Gastrocnemius medialis (tissue), 4 donors: ENCODE measurements around the gene ACVR1C. TPM values are rescaled to one million over a fixed set of nuclear protein-coding genes. Genes with fewer than 3 reads are reported as not detected.

Source experiments
- ATAC-seq, 2 donors: fragments of 150-250 bp; one replicate each; pipeline ENCODE4 v1.9.1; 2016
- DNase-seq, 2 donors: peaks; one replicate each; pipeline ENCODE4 v3.0.0-alpha.2; 2019
- H3K27ac ChIP-seq, 4 donors: fragments of 200-600 bp; sonication (generic); 1 replicate in 1 of 4; 2 replicates in 3 of 4; pipeline ENCODE4 v1.5.1; 2016 to 2018; ENCODE audit warnings: mild to moderate bottlenecking in 2 of 4, moderate library complexity in 1 of 4
- H3K27me3 ChIP-seq, 3 donors: fragments of 200-600 bp; sonication (generic) in 2 of 3; 1 replicate in 1 of 3; 2 replicates in 2 of 3; pipeline versions ENCODE4 v1.5.1 to v1.6.0; 2016 to 2019; ENCODE audit warnings: mild to moderate bottlenecking in 1 of 3, moderate library complexity in 1 of 3
- H3K36me3 ChIP-seq, 2 donors: fragments of 200-600 bp; sonication (generic) in 1 of 2; one replicate each; pipeline ENCODE4 v1.5.1; 2017 to 2018
- H3K4me1 ChIP-seq, 2 donors: fragments of 200-600 bp; sonication (generic) in 1 of 2; one replicate each; pipeline ENCODE4 v1.5.1; 2016 to 2017; ENCODE audit warnings: mild to moderate bottlenecking in 2 of 2
- H3K4me3 ChIP-seq, 4 donors: fragments of 200-600 bp; sonication (generic) in 3 of 4; 1 replicate in 1 of 4; 2 replicates in 3 of 4; pipeline ENCODE4 v1.5.1; 2016 to 2019; ENCODE audit warnings: mild to moderate bottlenecking in 2 of 4
- H3K9me3 ChIP-seq, 3 donors: fragments of 200-600 bp; sonication (generic) in 2 of 3; 1 replicate in 1 of 3; 2 replicates in 2 of 3; pipeline ENCODE4 v1.5.1; 2016 to 2019
- CTCF ChIP-seq, 5 experiments: fragments of 450-650 bp in 3 of 5; fragments of 200-600 bp in 2 of 5; sonication (generic) in 2 of 5; IDR thresholded peaks in 4 of 5; conservative IDR thresholded peaks in 1 of 5; 1 replicate in 4 of 5; 2 replicates in 1 of 5; pipeline ENCODE4 v1.5.1; 2016 to 2019; ENCODE audit warnings: antibody characterized with exemption in 5 of 5, mild to moderate bottlenecking in 3 of 5, moderate library complexity in 3 of 5
- POLR2A ChIP-seq, 2 donors: fragments of 450-650 bp; IDR thresholded peaks; one replicate each; pipeline ENCODE4 v1.6.1; 2017; ENCODE audit warnings: antibody characterized with exemption in 2 of 2, mild to moderate bottlenecking in 2 of 2, moderate library complexity in 2 of 2
- in situ Hi-C, 4 donors: fragments of 200-750 bp; cut with MboI; loops; one replicate each; pipeline versions ENCODE4 v1.15.0 to v1.8.0; 2017; ENCODE audit warnings: low sequenced_read_pairs in 4 of 4
- intact Hi-C: fragments of 100-400 bp; cut with DNase I; formaldehyde crosslinking; loops from one replicate; pipeline ENCODE4 v1.15.1; 2023; ENCODE audit warnings: low total_unique reads
- total RNA-seq, 4 donors: library from RNA; depleted of rRNA; stranded (reverse); fragments of >200 nt; gene quantifications; one replicate each; pipeline versions ENCODE4 v1.1.0 to v1.2.3, GENCODE V29; 2016

ACVR1C gene
- total RNA-seq, 4 donors from 2014 or later = 0.46 to 2.1 (median 0.90) TPM

GRCh38 chr2:157487271-157487610 is 141.4 kb downstream of the ACVR1C start:
- DNase-seq = no peak
- intact Hi-C loops = no loop called here
- Histone ChIP-seq H3K27ac (no peak overlapping the region), H3K36me3 (no peaks in the 10 kb centered on the region), H3K27me3 (no peaks in the 10 kb centered on the region), H3K4me1 (no peaks in the 10 kb centered on the region), H3K9me3 (no peaks in the 10 kb centered on the region), H3K4me3 (no peak overlapping the region)
- no peak for ATAC-seq
- in situ Hi-C loops = loop anchor here in 1 of 4 donors (25.0 kb wide), 1 partner anchor 275 kb away; no protein-coding TSS in a partner anchor
- TF ChIP-seq CTCF (IDR thresholded peaks at IDR 0.05 in 4 of 5, conservative IDR thresholded peaks at IDR 0.05 in 1 of 5) (no peak), POLR2A (IDR thresholded peaks at IDR 0.05) (no peak)

- Histone ChIP-seq H3K9me3 (no peaks in the 10 kb centered on the region), H3K36me3 (no peaks in the 10 kb centered on the region), H3K4me3 (no peak overlapping the region), H3K27me3 (no peaks in the 10 kb centered on the region), H3K27ac (no peak overlapping the region), H3K4me1 (no peaks in the 10 kb centered on the region)
- intact Hi-C loops = no loop called here
- TF ChIP-seq POLR2A (IDR thresholded peaks at IDR 0.05) (no peak), CTCF (IDR thresholded peaks at IDR 0.05 in 4 of 5, conservative IDR thresholded peaks at IDR 0.05 in 1 of 5) (no peak)
- no peak for ATAC-seq
- in situ Hi-C loops = loop anchor here in 1 of 4 donors (25.0 kb wide), 1 partner anchor 276 kb away; no protein-coding TSS in a partner anchor
- DNase-seq = no peak
Observed at GRCh38 chr2:157486596-157487270, 141.9 kb downstream of the ACVR1C start.

- Histone ChIP-seq H3K4me1 (peaks cover 9 to 16% of the 10 kb centered on the region in 2 donors), H3K36me3 (no peaks in the 10 kb centered on the region), H3K9me3 (no peaks in the 10 kb centered on the region), H3K4me3 (no peak overlapping the region), H3K27ac (peak overlapping the region; percentile 62 to 74 (median 62)), H3K27me3 (no peaks in the 10 kb centered on the region)
- TF ChIP-seq CTCF (IDR thresholded peaks at IDR 0.05 in 4 of 5, conservative IDR thresholded peaks at IDR 0.05 in 1 of 5) (no peak), POLR2A (IDR thresholded peaks at IDR 0.05) (no peak)
- in situ Hi-C loops = loop anchor here in 1 of 4 donors (25.0 kb wide), 1 partner anchor 282 kb away; no protein-coding TSS in a partner anchor
- intact Hi-C loops = no loop called here
- DNase-seq = peak; percentile 80 to 91
- ATAC-seq = peak; percentile 98 to 99
Observed at GRCh38 chr2:157480182-157480961, 148.3 kb downstream of the ACVR1C start.

GRCh38 chr2:157479081-157480027 is 149.3 kb downstream of the ACVR1C start:
- intact Hi-C loops = no loop called here
- H3K36me3 ChIP-seq = no peaks in the 10 kb centered on the region
- H3K4me3 ChIP-seq = no peak overlapping the region
- no peaks in the 10 kb centered on the region for H3K27me3 ChIP-seq
- H3K27ac ChIP-seq = no peak overlapping the region
- TF ChIP-seq CTCF (IDR thresholded peaks at IDR 0.05 in 4 of 5, conservative IDR thresholded peaks at IDR 0.05 in 1 of 5) (no peak), POLR2A (IDR thresholded peaks at IDR 0.05) (no peak)
- H3K9me3 ChIP-seq = no peaks in the 10 kb centered on the region
- peaks cover 9 to 16% of the 10 kb centered on the region in 2 donors for H3K4me1 ChIP-seq
- in situ Hi-C loops = loop anchor here in 1 of 4 donors (25.0 kb wide), 1 partner anchor 283 kb away; no protein-coding TSS in a partner anchor
- DNase-seq = no peak
- peak in 1 of 2 donors; percentile 43 for ATAC-seq
